COLO829 (cell line): ENCODE measurements around the gene TPST2.
A peak's percentile ranks its signal among the peaks of the same experiment; 100 is the strongest.

Experiments
- DNase-seq: peaks from one replicate; pipeline ENCODE4 v3.0.0; 2012; ENCODE audit warnings: low spot score

TPST2 gene

GRCh38 chr22:26489447-26490036 is 100.4 kb downstream of the TPST2 start:
- peak; percentile 98 for DNase-seq

- no peak for DNase-seq
These were observed 101.9 kb downstream of the TPST2 start for GRCh38 chr22:26487996-26488395.

- no peak for DNase-seq
These were observed 103.5 kb downstream of the TPST2 start for GRCh38 chr22:26486394-26486793.

GRCh38 chr22:26485806-26486390 is 104.0 kb downstream of the TPST2 start:
- DNase-seq, result no peak

- no peak for DNase-seq
These were observed 104.9 kb downstream of the TPST2 start for GRCh38 chr22:26485013-26485412.

- DNase-seq, result no peak
These were observed 105.6 kb downstream of the TPST2 start for GRCh38 chr22:26484360-26484706.

GRCh38 chr22:26483439-26484359 is 106.2 kb downstream of the TPST2 start, which contains the start of the genes HPS4 and SRRD:
Gene HPS4 (minus strand): TSS chr22:26483783. CDS start chr22:26481762, 2,021 bp downstream.
Gene SRRD (plus strand): TSS chr22:26483877. CDS start chr22:26483891, 14 bp downstream.
- DNase-seq, result peak; percentile 93

- no peak for DNase-seq
These were observed 106.9 kb downstream of the TPST2 start for GRCh38 chr22:26483043-26483438.

GRCh38 chr22:26482161-26482560 is 107.8 kb downstream of the TPST2 start:
- no peak for DNase-seq

- no peak for DNase-seq
These were observed 108.2 kb downstream of the TPST2 start for GRCh38 chr22:26481694-26482093.

GRCh38 chr22:26481112-26481693 is 108.7 kb downstream of the TPST2 start:
- no peak for DNase-seq

- DNase-seq, result no peak
These were observed 109.4 kb downstream of the TPST2 start for GRCh38 chr22:26480611-26480932.

GRCh38 chr22:26479792-26480610 is 109.9 kb downstream of the TPST2 start:
- DNase-seq, result no peak

- no peak for DNase-seq
These were observed 110.7 kb downstream of the TPST2 start for GRCh38 chr22:26479043-26479791.

- no peak for DNase-seq
These were observed 112.6 kb downstream of the TPST2 start for GRCh38 chr22:26477341-26477731.

GRCh38 chr22:26476705-26477340 is 113.1 kb downstream of the TPST2 start:
- DNase-seq, result peak; percentile 76

GRCh38 chr22:26474682-26475081 is 115.2 kb downstream of the TPST2 start:
- peak; percentile 94 for DNase-seq
